IgD-negative memory B cell (primary cell): ENCODE results near the gene NNAT. TPM values are rescaled to one million over a fixed set of nuclear protein-coding genes. Genes with fewer than 3 reads are reported as not detected.

Experiments
- H3K27ac Mint-ChIP-seq, 3 donors: one replicate each; pipeline ENCODE4 v1.8.0; 2020 to 2022; ENCODE audit warnings: mild to moderate bottlenecking in 3 of 3, mixed read lengths in 3 of 3, moderate library complexity in 1 of 3
- H3K27me3 Mint-ChIP-seq: one replicate; pipeline ENCODE4 v1.8.0; 2021; ENCODE audit warnings: mixed read lengths
- H3K36me3 Mint-ChIP-seq: one replicate; pipeline ENCODE4 v1.8.0; 2020; ENCODE audit warnings: mild to moderate bottlenecking, mixed read lengths
- H3K4me1 Mint-ChIP-seq, 3 donors: one replicate each; pipeline ENCODE4 v1.8.0; 2020 to 2022; ENCODE audit warnings: mixed read lengths in 3 of 3, mild to moderate bottlenecking in 1 of 3
- H3K4me3 Mint-ChIP-seq, 4 donors: one replicate each; pipeline ENCODE4 v1.8.0; 2020 to 2022; ENCODE audit warnings: mild to moderate bottlenecking in 4 of 4, mixed read lengths in 4 of 4, moderate library complexity in 3 of 4
- H3K9me3 Mint-ChIP-seq, 3 donors: one replicate each; pipeline ENCODE4 v1.8.0; 2020 to 2021; ENCODE audit warnings: mixed read lengths in 3 of 3, mild to moderate bottlenecking in 1 of 3
- polyA plus RNA-seq: library from polyadenylated mRNA; unstranded; fragments of 300-500 nt; fragmentation: Illumina TruSeq; gene quantifications from one replicate; pipeline ENCODE4 v1.2.3, GENCODE V29; 2021

NNAT gene
- polyA plus RNA-seq, 1 donor from 2014 or later = not detected

- H3K4me3 Mint-ChIP-seq = peak overlapping the region; percentile 88 to 97 (median 92)
- H3K9me3 Mint-ChIP-seq = no peaks in the 10 kb centered on the region
- H3K27me3 Mint-ChIP-seq = no peaks in the 10 kb centered on the region
- peaks cover 12 to 39% (median 30%) of the 10 kb centered on the region in 3 donors for H3K4me1 Mint-ChIP-seq
- H3K27ac Mint-ChIP-seq = peak overlapping the region; percentile 94 to 100 (median 97)
- peaks cover 2% of the 10 kb centered on the region for H3K36me3 Mint-ChIP-seq
Measured at GRCh38 chr20:37526238-37526838, 5.3 kb downstream of the NNAT start.

GRCh38 chr20:37526839-37527637 lies 6.0 kb downstream of the NNAT start:
- H3K4me3 Mint-ChIP-seq = peak overlapping the region; percentile 88 to 97 (median 92)
- H3K27me3 Mint-ChIP-seq = no peaks in the 10 kb centered on the region
- H3K9me3 Mint-ChIP-seq = no peaks in the 10 kb centered on the region
- peaks cover 2% of the 10 kb centered on the region for H3K36me3 Mint-ChIP-seq
- H3K27ac Mint-ChIP-seq = peak overlapping the region; percentile 97 to 100 (median 100)
- peaks cover 12 to 38% (median 30%) of the 10 kb centered on the region in 3 donors for H3K4me1 Mint-ChIP-seq

GRCh38 chr20:37527638-37528445 lies 6.8 kb downstream of the NNAT start, which contains the start of gene BLCAP:
TSS of gene BLCAP (minus strand) at chr20:37527876. CDS start at chr20:37519174, 8,702 bp downstream.
- Mint-ChIP-seq H3K27me3 (no peaks in the 10 kb centered on the region), H3K4me1 (peaks cover 12 to 37% (median 30%) of the 10 kb centered on the region in 3 donors), H3K27ac (peak within 1 kb of the TSS; percentile 97 to 100 (median 100)), H3K9me3 (no peaks in the 10 kb centered on the region), H3K4me3 (peak within 1 kb of the TSS; percentile 88 to 97 (median 92)), H3K36me3 (peaks cover 2% of the 10 kb centered on the region)

- Mint-ChIP-seq H3K27me3 (no peaks in the 10 kb centered on the region), H3K9me3 (no peaks in the 10 kb centered on the region), H3K27ac (peak overlapping the region; percentile 69 to 100 (median 97)), H3K4me3 (peak overlapping the region; percentile 88 to 97 (median 92)), H3K36me3 (peaks cover 2% of the 10 kb centered on the region), H3K4me1 (peaks cover 12 to 31% (median 24%) of the 10 kb centered on the region in 3 donors)
Measured at GRCh38 chr20:37528446-37529213, 7.6 kb downstream of the NNAT start.

GRCh38 chr20:37529214-37529967 lies 8.3 kb downstream of the NNAT start:
- Mint-ChIP-seq H3K27me3 (no peaks in the 10 kb centered on the region), H3K4me3 (peak overlapping the region in 1 of 4 donors; percentile 53), H3K36me3 (peaks cover 2% of the 10 kb centered on the region), H3K9me3 (no peaks in the 10 kb centered on the region), H3K27ac (peak overlapping the region in 1 of 3 donors; percentile 97), H3K4me1 (peaks cover 12 to 30% (median 20%) of the 10 kb centered on the region in 3 donors)

- H3K4me1 Mint-ChIP-seq = peaks cover 12 to 27% (median 22%) of the 10 kb centered on the region in 3 donors
- peak overlapping the region in 1 of 4 donors; percentile 18 for H3K4me3 Mint-ChIP-seq
- H3K9me3 Mint-ChIP-seq = no peaks in the 10 kb centered on the region
- no peak overlapping the region for H3K27ac Mint-ChIP-seq
- H3K27me3 Mint-ChIP-seq = no peaks in the 10 kb centered on the region
- no peaks in the 10 kb centered on the region for H3K36me3 Mint-ChIP-seq
Measured at GRCh38 chr20:37529968-37530600, 9.0 kb downstream of the NNAT start.

GRCh38 chr20:37530696-37531095 lies 9.6 kb downstream of the NNAT start:
- peaks cover 7 to 22% (median 16%) of the 10 kb centered on the region in 3 donors for H3K4me1 Mint-ChIP-seq

GRCh38 chr20:37531856-37532255 lies 10.8 kb downstream of the NNAT start:
- H3K4me1 Mint-ChIP-seq = peaks cover 4 to 12% (median 9%) of the 10 kb centered on the region in 3 donors
- no peaks in the 10 kb centered on the region for H3K36me3 Mint-ChIP-seq
- no peak overlapping the region for H3K4me3 Mint-ChIP-seq
- H3K27ac Mint-ChIP-seq = no peak overlapping the region
- H3K27me3 Mint-ChIP-seq = no peaks in the 10 kb centered on the region
- H3K9me3 Mint-ChIP-seq = no peaks in the 10 kb centered on the region

More at GRCh38 chr20:37530696-37531095, 9.6 kb downstream of the NNAT start:
- Mint-ChIP-seq H3K4me3 (peak overlapping the region in 1 of 4 donors; percentile 18), H3K27me3 (no peaks in the 10 kb centered on the region), H3K27ac (no peak overlapping the region), H3K9me3 (no peaks in the 10 kb centered on the region), H3K36me3 (no peaks in the 10 kb centered on the region)

GRCh38 chr20:37533154-37533715 lies 12.2 kb downstream of the NNAT start:
- peaks cover 0 to 11% (median 9%) of the 10 kb centered on the region in 3 donors for H3K4me1 Mint-ChIP-seq
- H3K4me3 Mint-ChIP-seq = no peak overlapping the region
- no peaks in the 10 kb centered on the region for H3K9me3 Mint-ChIP-seq
- no peak overlapping the region for H3K27ac Mint-ChIP-seq
- no peaks in the 10 kb centered on the region for H3K36me3 Mint-ChIP-seq
- H3K27me3 Mint-ChIP-seq = no peaks in the 10 kb centered on the region

- no peaks in the 10 kb centered on the region for H3K36me3 Mint-ChIP-seq
- H3K4me1 Mint-ChIP-seq = peaks cover 0 to 6% (median 4%) of the 10 kb centered on the region in 3 donors
- no peaks in the 10 kb centered on the region for H3K9me3 Mint-ChIP-seq
- H3K4me3 Mint-ChIP-seq = peak overlapping the region in 2 of 4 donors; percentile 31 to 45
- peak overlapping the region in 2 of 3 donors; percentile 28 to 84 for H3K27ac Mint-ChIP-seq
- no peaks in the 10 kb centered on the region for H3K27me3 Mint-ChIP-seq
Measured at GRCh38 chr20:37534401-37535157, 13.5 kb downstream of the NNAT start.

GRCh38 chr20:37535443-37536132 lies 14.5 kb downstream of the NNAT start:
- no peaks in the 10 kb centered on the region for H3K9me3 Mint-ChIP-seq
- H3K4me3 Mint-ChIP-seq = no peak overlapping the region
- no peak overlapping the region for H3K27ac Mint-ChIP-seq
- H3K27me3 Mint-ChIP-seq = no peaks in the 10 kb centered on the region
- peaks cover 0 to 6% (median 4%) of the 10 kb centered on the region in 3 donors for H3K4me1 Mint-ChIP-seq
- H3K36me3 Mint-ChIP-seq = no peaks in the 10 kb centered on the region

GRCh38 chr20:37537505-37537904 lies 16.5 kb downstream of the NNAT start:
- no peaks in the 10 kb centered on the region for H3K27me3 Mint-ChIP-seq
- no peak overlapping the region for H3K4me3 Mint-ChIP-seq
- H3K36me3 Mint-ChIP-seq = no peaks in the 10 kb centered on the region
- no peak overlapping the region for H3K27ac Mint-ChIP-seq
- no peaks in the 10 kb centered on the region for H3K9me3 Mint-ChIP-seq
- H3K4me1 Mint-ChIP-seq = peaks cover 0 to 6% (median 4%) of the 10 kb centered on the region in 3 donors
